H1 (cell line): ENCODE measurements around the gene HHAT. TPM values are rescaled to one million over a fixed set of nuclear protein-coding genes. Genes with fewer than 3 reads are reported as not detected.

ENCODE experiments used
- CTCF ChIA-PET: fragments of 300-600 bp; sonication (Branson Sonifier 250); formaldehyde crosslinking; loops from one replicate; lab custom pipeline; 2021; ENCODE audit not compliant: partially characterized antibody; lab: Charles Lee
- POLR2A ChIA-PET: fragments of 300-600 bp; sonication (Branson Sonifier 250); formaldehyde crosslinking; loops from one replicate; lab custom pipeline; 2021; ENCODE audit warnings: inconsistent platforms; ENCODE audit not compliant: partially characterized antibody; lab: Charles Lee
- DNase-seq, 2 experiments: peaks; one replicate each; pipeline versions ENCODE4 v3.0.0 to v3.0.0-alpha.2; 2010 to 2022; ENCODE audit warnings: low spot score in 2 of 2, low read depth in 1 of 2, mixed read lengths in 1 of 2
- FAIRE-seq: peaks from 2 replicates; lab custom pipeline; 2011; peaks lifted over from hg19 to GRCh38; lab: Jason Lieb, UNC
- H2AFZ ChIP-seq: 2 replicates; pipeline ENCODE4 v1.8.1; 2012; ENCODE audit warnings: low read length, inconsistent platforms
- H2AK5ac ChIP-seq: 2 replicates; pipeline ENCODE4 v1.6.1; 2013; ENCODE audit warnings: low read depth, low read length
- H2BK120ac ChIP-seq: replicated peaks from 2 replicates; pipeline ENCODE3; 2013; ENCODE audit warnings: low read depth, low read length, inconsistent platforms
- H2BK12ac ChIP-seq: 2 replicates; pipeline ENCODE4 v1.6.1; 2013; ENCODE audit warnings: low read depth, low read length
- H2BK15ac ChIP-seq: 2 replicates; pipeline ENCODE4 v1.6.1; 2013; ENCODE audit warnings: low read length
- H2BK20ac ChIP-seq: 2 replicates; pipeline ENCODE4 v1.6.1; 2013; ENCODE audit warnings: low read length
- H2BK5ac ChIP-seq: 2 replicates; pipeline ENCODE4 v1.6.1; 2013; ENCODE audit warnings: low read depth, low read length
- H3K14ac ChIP-seq: 2 replicates; pipeline ENCODE4 v1.6.1; 2013; ENCODE audit warnings: inconsistent platforms; ENCODE audit not compliant: insufficient read length
- H3K18ac ChIP-seq: 2 replicates; pipeline ENCODE4 v1.6.1; 2013; ENCODE audit warnings: low read length; ENCODE audit errors: extremely low read depth
- H3K23ac ChIP-seq: 2 replicates; pipeline ENCODE4 v1.6.1; 2013; ENCODE audit warnings: inconsistent platforms; ENCODE audit not compliant: insufficient read length
- H3K23me2 ChIP-seq: 2 replicates; pipeline ENCODE4 v1.6.1; 2013; ENCODE audit warnings: low read depth, low read length
- H3K27ac ChIP-seq: 2 replicates; pipeline ENCODE4 v1.6.1; 2011; ENCODE audit warnings: low read depth, low read length, inconsistent platforms
- H3K27me3 ChIP-seq, 4 experiments: replicated peaks in 1 of 4; 1 replicate in 1 of 4; 2 replicates in 3 of 4; pipeline versions ENCODE4 v1.6.1 to v1.8.1; 2011 to 2013; ENCODE audit warnings: low read length in 3 of 4, mild to moderate bottlenecking in 3 of 4, inconsistent platforms in 2 of 4, mixed read lengths in 2 of 4, moderate library complexity in 1 of 4; ENCODE audit not compliant: control insufficient read depth in 3 of 4, insufficient read depth in 3 of 4; ENCODE audit errors: extremely low read depth in 1 of 4
- H3K36me3 ChIP-seq, 4 experiments: 2 replicates each; pipeline versions ENCODE4 v1.6.1 to v1.8.1; 2011 to 2013; ENCODE audit warnings: mild to moderate bottlenecking in 4 of 4, low read length in 3 of 4, moderate library complexity in 2 of 4, control low read depth in 1 of 4, inconsistent platforms in 1 of 4; ENCODE audit not compliant: insufficient read depth in 4 of 4, control insufficient read depth in 2 of 4
- H3K4ac ChIP-seq: replicated peaks from 2 replicates; pipeline ENCODE3; 2013; ENCODE audit warnings: low read length, low read depth, mixed read lengths, inconsistent platforms; ENCODE audit not compliant: insufficient read length
- H3K4me1 ChIP-seq, 4 experiments: replicated peaks in 1 of 4; 1 replicate in 1 of 4; 2 replicates in 3 of 4; pipeline versions ENCODE4 v1.6.1 to v1.8.1; 2011 to 2013; ENCODE audit warnings: low read length in 3 of 4, inconsistent platforms in 2 of 4, mixed read lengths in 1 of 4; ENCODE audit not compliant: insufficient read depth in 4 of 4, control insufficient read depth in 3 of 4
- H3K4me2 ChIP-seq, 2 experiments: 2 replicates each; pipeline versions ENCODE4 v1.6.1 to v1.8.1; 2011 to 2013; ENCODE audit warnings: low read depth in 2 of 2, low read length in 2 of 2, control low read depth in 1 of 2, inconsistent platforms in 1 of 2, mild to moderate bottlenecking in 1 of 2; ENCODE audit not compliant: insufficient read depth in 1 of 2
- H3K4me3 ChIP-seq, 4 experiments: fragments of 200-600, 300-600 bp in 1 of 4; sonication (generic), shearing (Covaris generic), sonication (Bioruptor Twin) in 1 of 4; 2 replicates each; pipeline versions ENCODE4 v1.5.1 to v1.8.1; 2011 to 2016; ENCODE audit warnings: low read length in 4 of 4, low read depth in 3 of 4, control low read depth in 2 of 4, inconsistent platforms in 2 of 4, mild to moderate bottlenecking in 2 of 4, mixed read lengths in 1 of 4, moderate library complexity in 1 of 4; ENCODE audit not compliant: insufficient read depth in 2 of 4; ENCODE audit errors: extremely low read depth in 1 of 4
- H3K56ac ChIP-seq: replicated peaks from 2 replicates; pipeline ENCODE3; 2013; ENCODE audit warnings: low read depth, mild to moderate bottlenecking, mixed read lengths, low read length, inconsistent platforms; ENCODE audit not compliant: insufficient read length
- H3K79me1 ChIP-seq: 2 replicates; pipeline ENCODE4 v1.6.1; 2013; ENCODE audit warnings: low read depth, low read length, control low read depth
- H3K79me2 ChIP-seq, 2 experiments: 2 replicates each; pipeline versions ENCODE4 v1.6.1 to v1.8.1; 2012 to 2013; ENCODE audit warnings: low read length in 2 of 2, mild to moderate bottlenecking in 2 of 2, inconsistent platforms in 1 of 2; ENCODE audit not compliant: insufficient read depth in 2 of 2, control insufficient read depth in 1 of 2
- H3K9ac ChIP-seq, 4 experiments: replicated peaks in 1 of 4; 1 replicate in 1 of 4; 2 replicates in 3 of 4; pipeline versions ENCODE4 v1.6.1 to v1.8.1; 2011 to 2013; ENCODE audit warnings: low read depth in 3 of 4, low read length in 3 of 4, control low read depth in 2 of 4, mild to moderate bottlenecking in 2 of 4, moderate library complexity in 2 of 4, inconsistent platforms in 1 of 4; ENCODE audit errors: extremely low read depth in 1 of 4
- H3K9me3 ChIP-seq, 2 experiments: 2 replicates each; pipeline versions ENCODE4 v1.6.1 to v1.8.1; 2012 to 2013; ENCODE audit warnings: mild to moderate bottlenecking in 2 of 2, moderate library complexity in 2 of 2, control low read depth in 1 of 2, inconsistent platforms in 1 of 2, low read depth in 1 of 2, low read length in 1 of 2, mixed read lengths in 1 of 2; ENCODE audit not compliant: insufficient read depth in 2 of 2
- H4K20me1 ChIP-seq, 2 experiments: replicated peaks in 1 of 2; 2 replicates each; pipeline versions ENCODE3 to v1.8.1; 2011 to 2013; ENCODE audit warnings: inconsistent platforms in 2 of 2, low read length in 2 of 2, mild to moderate bottlenecking in 1 of 2; ENCODE audit not compliant: insufficient read depth in 2 of 2, control insufficient read depth in 1 of 2
- H4K5ac ChIP-seq: 2 replicates; pipeline ENCODE4 v1.6.1; 2013; ENCODE audit warnings: low read length, low read depth, mixed read lengths, inconsistent platforms; ENCODE audit not compliant: insufficient read length
- H4K8ac ChIP-seq: 2 replicates; pipeline ENCODE4 v1.8.0; 2013; ENCODE audit warnings: mild to moderate bottlenecking, moderate library complexity, low read length, inconsistent platforms; ENCODE audit not compliant: insufficient read depth; ENCODE audit errors: extremely low read depth
- H4K91ac ChIP-seq: replicated peaks from 2 replicates; pipeline ENCODE3; 2013; ENCODE audit warnings: low read length, mixed read lengths, inconsistent platforms; ENCODE audit not compliant: insufficient read length
- EGR1 ChIP-seq: IDR thresholded peaks from 2 replicates; pipeline ENCODE4 v1.6.1; 2011; ENCODE audit warnings: low read depth, low read length, borderline replicate concordance
- RXRA ChIP-seq: IDR thresholded peaks from 2 replicates; pipeline ENCODE4 v1.6.1; 2011; ENCODE audit warnings: low read depth, mild to moderate bottlenecking, low read length, moderate library complexity; ENCODE audit not compliant: insufficient read depth
- SIN3A ChIP-seq, 2 experiments: IDR thresholded peaks in 1 of 2; conservative IDR thresholded peaks in 1 of 2; 2 replicates each; pipeline ENCODE4 v1.6.1; 2011 to 2012; ENCODE audit warnings: low read length in 2 of 2, improper control_type of control experiment in 1 of 2, low read depth in 1 of 2, mild to moderate bottlenecking in 1 of 2
- SP4 ChIP-seq: IDR thresholded peaks from 2 replicates; pipeline ENCODE4 v1.6.1; 2012; ENCODE audit warnings: low read length, inconsistent platforms
- WGBS, 2 experiments: shearing (Covaris generic) in 1 of 2; methylation state at CpG; one replicate each; pipeline versions ENCODE4 v1.1.6 to v1.1.7; 2013 to 2015; ENCODE audit warnings: low lambda C conversion rate in 2 of 2, mixed read lengths in 2 of 2, inconsistent platforms in 1 of 2, low coverage in 1 of 2, missing lambda C conversion rate in 1 of 2; ENCODE audit not compliant: insufficient replicate concordance in 2 of 2, insufficient coverage in 1 of 2, insufficient read length in 1 of 2; ENCODE audit errors: extremely low coverage in 1 of 2, missing lambda C conversion rate in 1 of 2; 5-methylcytosine and 5-hydroxymethylcytosine counted together
- polyA plus RNA-seq, 7 experiments: library from polyadenylated mRNA; depleted of rRNA in 3 of 7; stranded (reverse) in 5 of 7; unstranded in 2 of 7; fragments of >200 nt in 5 of 7; fragments of 200-250 nt in 2 of 7; gene quantifications; 1 replicate in 5 of 7; 2 replicates in 1 of 7; 4 replicates in 1 of 7; pipeline versions ENCODE4 v1.2.1 to v1.2.3, GENCODE V29; 2011 to 2013; ENCODE audit warnings: missing spikeins in 2 of 7, mixed read lengths in 2 of 7
- total RNA-seq: library from RNA; stranded (reverse); fragmentation: NEBNext Ultra II Directional; extraction: Animal tissue kit (Norgen Biotek cat#: 25700); gene quantifications from 2 replicates; pipeline ENCODE4 v1.2.1, GENCODE V29; 2021
- TF ChIP-seq, protein P1 (sequence below): IDR thresholded peaks from 2 replicates; pipeline ENCODE4 v1.6.1; 2012; ENCODE audit warnings: inconsistent platforms

HHAT gene
- total and polyA plus RNA-seq, 2 of the 8 experiments (the other 6 are each of a cell fraction or from before 2014, with no cell fraction given): 0.15 to 0.51 TPM

DNA sequence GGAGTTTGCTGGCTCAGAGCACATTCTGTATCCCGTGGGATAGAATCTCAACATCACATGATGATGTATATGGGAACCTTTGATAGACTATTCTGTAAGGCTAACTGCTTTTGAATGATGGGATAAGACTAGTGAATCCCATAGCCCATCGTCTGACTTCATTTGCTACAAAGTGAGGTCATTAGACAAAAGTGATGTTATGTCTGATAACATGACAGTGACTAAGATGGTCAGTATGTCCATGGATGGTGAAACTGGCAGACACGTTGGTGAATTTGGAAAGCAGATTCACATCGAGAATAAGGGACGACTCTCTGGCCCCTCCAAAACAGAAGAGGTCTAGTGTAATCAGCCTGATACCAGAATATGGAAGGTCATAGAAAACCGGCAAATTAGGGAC, 108.4 kb downstream of the HHAT start:
- Histone ChIP-seq H3K4me1 (peaks cover 0 to 6% (median 4%) of the 10 kb centered on the region in 4 experiments; a peak in 3 of 7 replicates), H3K4me2 (no peak overlapping the region), H3K4ac (no peak overlapping the region), H2AK5ac (no peak overlapping the region), H3K14ac (no peak overlapping the region), H3K9me3 (no peaks in the 10 kb centered on the region), H4K5ac (no peak overlapping the region), H4K8ac (no peak overlapping the region), H2BK120ac (no peak overlapping the region), H2BK20ac (no peak overlapping the region), H2BK15ac (no peak overlapping the region), H3K79me2 (no peaks in the 10 kb centered on the region), H2AFZ (no peak overlapping the region), H4K20me1 (no peaks in the 10 kb centered on the region), H3K27ac (no peak overlapping the region), H3K36me3 (no peaks in the 10 kb centered on the region), H3K9ac (no peak overlapping the region), H4K91ac (no peak overlapping the region), H3K79me1 (no peaks in the 10 kb centered on the region), H3K23me2 (no peaks in the 10 kb centered on the region; the same call in 1 of the 2 replicates), H3K27me3 (no peaks in the 10 kb centered on the region), H2BK5ac (no peak overlapping the region), H3K56ac (no peak overlapping the region), H3K18ac (no peak overlapping the region), H3K4me3 (no peak overlapping the region), H2BK12ac (no peak overlapping the region), H3K23ac (no peak overlapping the region)
- no peak for TF ChIP-seq SP4
- no peak for TF ChIP-seq SIN3A (conservative IDR thresholded peaks at IDR 0.05 in 1 of 2, IDR thresholded peaks at IDR 0.05 in 1 of 2; ENCODE audit: low read depth in 1 of 2, low read length in 2 of 2)
- TF ChIP-seq, protein P1, sequence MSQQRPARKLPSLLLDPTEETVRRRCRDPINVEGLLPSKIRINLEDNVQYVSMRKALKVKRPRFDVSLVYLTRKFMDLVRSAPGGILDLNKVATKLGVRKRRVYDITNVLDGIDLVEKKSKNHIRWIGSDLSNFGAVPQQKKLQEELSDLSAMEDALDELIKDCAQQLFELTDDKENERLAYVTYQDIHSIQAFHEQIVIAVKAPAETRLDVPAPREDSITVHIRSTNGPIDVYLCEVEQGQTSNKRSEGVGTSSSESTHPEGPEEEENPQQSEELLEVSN: no peak
- TF ChIP-seq RXRA: no peak
- no peak for TF ChIP-seq EGR1
- POLR2A ChIA-PET: no interaction called here
- FAIRE-seq (no peak), DNase-seq (no peak)
- 81% methylated on average over 6 of the region's 6 CpGs; no CpG with 5 or more reads in 1 of the 2 experiments for WGBS, 2 experiments
- CTCF ChIA-PET: no interaction called here
